HG03378 (cell line): ENCODE results near the gene CERS2.
A peak's percentile ranks its signal among the peaks of the same experiment; 100 is the strongest.

Experiments used
- ATAC-seq: cut with Tn5 transposase; IDR thresholded peaks from one replicate; pipeline ENCODE4 v1.9.1; 2021; ENCODE audit warnings: mild to moderate bottlenecking, moderate library complexity; ENCODE audit not compliant: unreplicated experiment

CERS2 gene

GRCh38 chr1:150999051-150999674, 24.5 kb upstream of the CERS2 start:
- ATAC-seq, result no peak

- no peak for ATAC-seq
These were observed 23.3 kb upstream of the CERS2 start for GRCh38 chr1:150997949-150998348.

- ATAC-seq, result no peak
These were observed 22.7 kb upstream of the CERS2 start for GRCh38 chr1:150997126-150997872.

- ATAC-seq, result no peak
These were observed 21.3 kb upstream of the CERS2 start for GRCh38 chr1:150995896-150996295.

GRCh38 chr1:150995460-150995859, 20.8 kb upstream of the CERS2 start:
- no peak for ATAC-seq

- ATAC-seq, result no peak
These were observed 19.6 kb upstream of the CERS2 start for GRCh38 chr1:150994248-150994647.

GRCh38 chr1:150992626-150993025, 18.0 kb upstream of the CERS2 start:
- no peak for ATAC-seq

- no peak for ATAC-seq
These were observed 13.3 kb upstream of the CERS2 start for GRCh38 chr1:150987924-150988323.

GRCh38 chr1:150985179-150985825, 10.7 kb upstream of the CERS2 start:
- ATAC-seq, result no peak

- no peak for ATAC-seq
These were observed 7.4 kb upstream of the CERS2 start, which contains the start of gene ANXA9 for GRCh38 chr1:150981805-150982712. Gene ANXA9, plus strand, starts transcription at chr1:150982292. Its CDS starts 814 bp downstream, at chr1:150983106.

GRCh38 chr1:150981177-150981804, 6.7 kb upstream of the CERS2 start:
- no peak for ATAC-seq

- ATAC-seq, result peak; percentile 49
These were observed 4.7 kb upstream of the CERS2 start for GRCh38 chr1:150979092-150980056.

- ATAC-seq, result no peak
These were observed 2.5 kb upstream of the CERS2 start for GRCh38 chr1:150976879-150977694.

- ATAC-seq, result no peak
These were observed 1.8 kb upstream of the CERS2 start for GRCh38 chr1:150976401-150976821.

- ATAC-seq, result no peak
These were observed 627 bp downstream of the CERS2 start for GRCh38 chr1:150973836-150974579.

GRCh38 chr1:150973258-150973835, 1.3 kb downstream of the CERS2 start:
- no peak for ATAC-seq

- ATAC-seq, result no peak
These were observed 2.2 kb downstream of the CERS2 start for GRCh38 chr1:150972417-150972940.
